K562 (cell line): ENCODE measurements around the gene SPNS1. TPM values are rescaled to one million over a fixed set of nuclear protein-coding genes. Genes with fewer than 3 reads are reported as not detected.

Source experiments
- CBFA2T3 ChIP-seq: fragments of 450-650 bp; IDR thresholded peaks from 2 replicates; pipeline ENCODE4 v1.6.1; 2017
- RBFOX2 ChIP-seq: fragments of 200-400 bp; formaldehyde crosslinking; IDR thresholded peaks from 2 replicates; pipeline ENCODE4 v1.6.1; 2017; ENCODE audit warnings: low read depth, mild to moderate bottlenecking, low read length, moderate library complexity
- SREBF2 ChIP-seq: sonication (generic); formaldehyde crosslinking; IDR thresholded peaks from 2 replicates; pipeline ENCODE4 v1.4.0; 2020; ENCODE audit warnings: mild to moderate bottlenecking, missing genetic modification reagents
- U2AF1 ChIP-seq: fragments of 200-400 bp; formaldehyde crosslinking; optimal IDR thresholded peaks from 2 replicates; pipeline ENCODE3; 2017; ENCODE audit warnings: mild to moderate bottlenecking, low read depth, low read length, moderate library complexity
- XRCC5 ChIP-seq: fragments of 200-400 bp; formaldehyde crosslinking; IDR thresholded peaks from 2 replicates; pipeline ENCODE4 v1.6.1; 2017; ENCODE audit warnings: low read depth, mild to moderate bottlenecking, low read length
- ZNF436 ChIP-seq: fragments of 250-450, 450-650 bp; sonication (Bioruptor Pico); formaldehyde crosslinking; IDR thresholded peaks from 2 replicates; pipeline ENCODE4 v1.7.0; 2020; ENCODE audit warnings: mild to moderate bottlenecking
- ZNF589 ChIP-seq: fragments of 200-800 bp; sonication (Bioruptor generic); IDR thresholded peaks from 2 replicates; pipeline ENCODE4 v1.6.1; 2016; ENCODE audit warnings: low read depth, missing genetic modification characterization, missing compliant biosample characterization
- polyA plus RNA-seq, 8 experiments: library from polyadenylated mRNA; depleted of rRNA in 4 of 8; stranded (reverse) in 5 of 8; unstranded in 3 of 8; fragments of >200 nt; fragmentation: Nextera tagmentation in 2 of 8; fragmentation: Illumina TruSeq in 1 of 8; extraction: Ambion mirVana in 2 of 8; extraction: Trizol in 1 of 8; gene quantifications; 2 replicates each; pipeline versions ENCODE4 v1.2.1 to v1.2.3, GENCODE V29; 2011 to 2014; ENCODE audit warnings: inconsistent platforms in 1 of 8, missing spikeins in 1 of 8
- total RNA-seq, 7 experiments: library from RNA; depleted of rRNA in 6 of 7; stranded (reverse); fragments of >200 nt in 6 of 7; fragmentation: Illumina TruSeq in 2 of 7; extraction: Trizol in 2 of 7; gene quantifications; 2 replicates each; pipeline versions ENCODE4 v1.2.1 to v1.2.3, GENCODE V29; 2011 to 2021; ENCODE audit warnings: low replicate concordance in 1 of 7
- TF ChIP-seq, protein P1 (sequence below): fragments of 250-450 bp; sonication (Bioruptor Pico); IDR thresholded peaks from 2 replicates; pipeline ENCODE4 v1.8.0; 2021; ENCODE audit warnings: mild to moderate bottlenecking, moderate library complexity
- TF ChIP-seq, protein P2 (sequence below): fragments of 450-650 bp; IDR thresholded peaks from 2 replicates; pipeline ENCODE4 v1.7.0; 2016; ENCODE audit warnings: borderline replicate concordance
- TF ChIP-seq, protein P3 (sequence below): fragments of 450-650 bp; formaldehyde crosslinking; IDR thresholded peaks from 2 replicates; pipeline ENCODE4 v1.4.0; 2020; ENCODE audit warnings: mild to moderate bottlenecking, mixed read lengths
- TF ChIP-seq, protein P4 (sequence below): fragments of 450-650 bp; IDR thresholded peaks from 2 replicates; pipeline ENCODE4 v1.6.1; 2016; ENCODE audit warnings: mild to moderate bottlenecking
- TF ChIP-seq, protein P5 (sequence below): sonication (generic); formaldehyde crosslinking; IDR thresholded peaks from 2 replicates; pipeline ENCODE4 v1.9.0; 2022; ENCODE audit warnings: mild to moderate bottlenecking, missing genetic modification reagents
- TF ChIP-seq, protein P6 (sequence below): sonication (generic); IDR thresholded peaks from 2 replicates; pipeline ENCODE4 v1.6.1; 2016

Gene SPNS1
- total and polyA plus RNA-seq, 9 of the 15 experiments (the other 6 are each of a cell fraction or from before 2014, with no cell fraction given), result 0.58 to 64.9 (median 13.7) TPM

DNA sequence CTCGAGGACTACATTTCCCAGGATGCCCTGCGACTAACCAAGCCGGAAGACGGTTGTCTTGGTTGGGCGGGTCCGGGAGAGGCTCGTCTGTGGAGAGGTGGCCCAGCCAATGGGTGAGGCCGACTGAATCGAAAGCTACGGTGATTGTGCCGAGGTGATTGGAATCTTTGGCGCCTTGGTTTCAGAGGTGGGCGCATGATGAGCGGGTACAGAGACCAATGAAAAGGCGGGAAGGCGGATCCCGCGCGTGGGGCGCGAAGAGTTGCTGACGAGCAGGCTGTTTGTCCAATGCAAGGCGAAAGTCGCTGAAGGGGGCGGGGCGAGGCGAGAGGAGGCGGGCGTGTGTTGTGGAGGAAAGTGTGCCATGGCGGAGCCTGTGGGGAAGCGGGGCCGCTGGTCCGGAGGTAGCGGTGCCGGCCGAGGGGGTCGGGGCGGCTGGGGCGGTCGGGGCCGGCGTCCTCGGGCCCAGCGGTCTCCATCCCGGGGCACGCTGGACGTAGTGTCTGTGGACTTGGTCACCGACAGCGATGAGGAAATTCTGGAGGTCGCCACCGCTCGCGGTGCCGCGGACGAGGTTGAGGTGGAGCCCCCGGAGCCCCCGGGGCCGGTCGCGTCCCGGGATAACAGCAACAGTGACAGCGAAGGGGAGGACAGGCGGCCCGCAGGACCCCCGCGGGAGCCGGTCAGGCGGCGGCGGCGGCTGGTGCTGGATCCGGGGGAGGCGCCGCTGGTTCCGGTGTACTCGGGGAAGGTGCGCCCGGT, 23.7 kb upstream of the SPNS1 start, which contains the start of gene NFATC2IP (continued):
- no peak for TF ChIP-seq U2AF1
- TF ChIP-seq, protein P1, sequence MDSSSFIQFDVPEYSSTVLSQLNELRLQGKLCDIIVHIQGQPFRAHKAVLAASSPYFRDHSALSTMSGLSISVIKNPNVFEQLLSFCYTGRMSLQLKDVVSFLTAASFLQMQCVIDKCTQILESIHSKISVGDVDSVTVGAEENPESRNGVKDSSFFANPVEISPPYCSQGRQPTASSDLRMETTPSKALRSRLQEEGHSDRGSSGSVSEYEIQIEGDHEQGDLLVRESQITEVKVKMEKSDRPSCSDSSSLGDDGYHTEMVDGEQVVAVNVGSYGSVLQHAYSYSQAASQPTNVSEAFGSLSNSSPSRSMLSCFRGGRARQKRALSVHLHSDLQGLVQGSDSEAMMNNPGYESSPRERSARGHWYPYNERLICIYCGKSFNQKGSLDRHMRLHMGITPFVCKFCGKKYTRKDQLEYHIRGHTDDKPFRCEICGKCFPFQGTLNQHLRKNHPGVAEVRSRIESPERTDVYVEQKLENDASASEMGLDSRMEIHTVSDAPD, result no peak
- no peak for TF ChIP-seq ZNF436
- TF ChIP-seq CBFA2T3, result no peak
- TF ChIP-seq, protein P2, sequence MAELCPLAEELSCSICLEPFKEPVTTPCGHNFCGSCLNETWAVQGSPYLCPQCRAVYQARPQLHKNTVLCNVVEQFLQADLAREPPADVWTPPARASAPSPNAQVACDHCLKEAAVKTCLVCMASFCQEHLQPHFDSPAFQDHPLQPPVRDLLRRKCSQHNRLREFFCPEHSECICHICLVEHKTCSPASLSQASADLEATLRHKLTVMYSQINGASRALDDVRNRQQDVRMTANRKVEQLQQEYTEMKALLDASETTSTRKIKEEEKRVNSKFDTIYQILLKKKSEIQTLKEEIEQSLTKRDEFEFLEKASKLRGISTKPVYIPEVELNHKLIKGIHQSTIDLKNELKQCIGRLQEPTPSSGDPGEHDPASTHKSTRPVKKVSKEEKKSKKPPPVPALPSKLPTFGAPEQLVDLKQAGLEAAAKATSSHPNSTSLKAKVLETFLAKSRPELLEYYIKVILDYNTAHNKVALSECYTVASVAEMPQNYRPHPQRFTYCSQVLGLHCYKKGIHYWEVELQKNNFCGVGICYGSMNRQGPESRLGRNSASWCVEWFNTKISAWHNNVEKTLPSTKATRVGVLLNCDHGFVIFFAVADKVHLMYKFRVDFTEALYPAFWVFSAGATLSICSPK, result no peak
- TF ChIP-seq SREBF2 (CRISPR knock-in tag), result no peak
- TF ChIP-seq, protein P3, sequence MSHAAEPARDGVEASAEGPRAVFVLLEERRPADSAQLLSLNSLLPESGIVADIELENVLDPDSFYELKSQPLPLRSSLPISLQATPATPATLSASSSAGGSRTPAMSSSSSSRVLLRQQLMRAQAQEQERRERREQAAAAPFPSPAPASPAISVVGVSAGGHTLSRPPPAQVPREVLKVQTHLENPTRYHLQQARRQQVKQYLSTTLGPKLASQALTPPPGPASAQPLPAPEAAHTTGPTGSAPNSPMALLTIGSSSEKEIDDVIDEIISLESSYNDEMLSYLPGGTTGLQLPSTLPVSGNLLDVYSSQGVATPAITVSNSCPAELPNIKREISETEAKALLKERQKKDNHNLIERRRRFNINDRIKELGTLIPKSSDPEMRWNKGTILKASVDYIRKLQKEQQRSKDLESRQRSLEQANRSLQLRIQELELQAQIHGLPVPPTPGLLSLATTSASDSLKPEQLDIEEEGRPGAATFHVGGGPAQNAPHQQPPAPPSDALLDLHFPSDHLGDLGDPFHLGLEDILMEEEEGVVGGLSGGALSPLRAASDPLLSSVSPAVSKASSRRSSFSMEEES (CRISPR knock-in tag), result no peak
- peak; percentile 91 for TF ChIP-seq RBFOX2
- TF ChIP-seq, protein P4, sequence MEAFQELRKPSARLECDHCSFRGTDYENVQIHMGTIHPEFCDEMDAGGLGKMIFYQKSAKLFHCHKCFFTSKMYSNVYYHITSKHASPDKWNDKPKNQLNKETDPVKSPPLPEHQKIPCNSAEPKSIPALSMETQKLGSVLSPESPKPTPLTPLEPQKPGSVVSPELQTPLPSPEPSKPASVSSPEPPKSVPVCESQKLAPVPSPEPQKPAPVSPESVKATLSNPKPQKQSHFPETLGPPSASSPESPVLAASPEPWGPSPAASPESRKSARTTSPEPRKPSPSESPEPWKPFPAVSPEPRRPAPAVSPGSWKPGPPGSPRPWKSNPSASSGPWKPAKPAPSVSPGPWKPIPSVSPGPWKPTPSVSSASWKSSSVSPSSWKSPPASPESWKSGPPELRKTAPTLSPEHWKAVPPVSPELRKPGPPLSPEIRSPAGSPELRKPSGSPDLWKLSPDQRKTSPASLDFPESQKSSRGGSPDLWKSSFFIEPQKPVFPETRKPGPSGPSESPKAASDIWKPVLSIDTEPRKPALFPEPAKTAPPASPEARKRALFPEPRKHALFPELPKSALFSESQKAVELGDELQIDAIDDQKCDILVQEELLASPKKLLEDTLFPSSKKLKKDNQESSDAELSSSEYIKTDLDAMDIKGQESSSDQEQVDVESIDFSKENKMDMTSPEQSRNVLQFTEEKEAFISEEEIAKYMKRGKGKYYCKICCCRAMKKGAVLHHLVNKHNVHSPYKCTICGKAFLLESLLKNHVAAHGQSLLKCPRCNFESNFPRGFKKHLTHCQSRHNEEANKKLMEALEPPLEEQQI, result no peak
- TF ChIP-seq, protein P5, sequence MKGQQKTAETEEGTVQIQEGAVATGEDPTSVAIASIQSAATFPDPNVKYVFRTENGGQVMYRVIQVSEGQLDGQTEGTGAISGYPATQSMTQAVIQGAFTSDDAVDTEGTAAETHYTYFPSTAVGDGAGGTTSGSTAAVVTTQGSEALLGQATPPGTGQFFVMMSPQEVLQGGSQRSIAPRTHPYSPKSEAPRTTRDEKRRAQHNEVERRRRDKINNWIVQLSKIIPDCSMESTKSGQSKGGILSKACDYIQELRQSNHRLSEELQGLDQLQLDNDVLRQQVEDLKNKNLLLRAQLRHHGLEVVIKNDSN (CRISPR knock-in tag), result peak; percentile 45
- TF ChIP-seq, protein P6, sequence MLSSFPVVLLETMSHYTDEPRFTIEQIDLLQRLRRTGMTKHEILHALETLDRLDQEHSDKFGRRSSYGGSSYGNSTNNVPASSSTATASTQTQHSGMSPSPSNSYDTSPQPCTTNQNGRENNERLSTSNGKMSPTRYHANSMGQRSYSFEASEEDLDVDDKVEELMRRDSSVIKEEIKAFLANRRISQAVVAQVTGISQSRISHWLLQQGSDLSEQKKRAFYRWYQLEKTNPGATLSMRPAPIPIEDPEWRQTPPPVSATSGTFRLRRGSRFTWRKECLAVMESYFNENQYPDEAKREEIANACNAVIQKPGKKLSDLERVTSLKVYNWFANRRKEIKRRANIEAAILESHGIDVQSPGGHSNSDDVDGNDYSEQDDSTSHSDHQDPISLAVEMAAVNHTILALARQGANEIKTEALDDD, result no peak
- TF ChIP-seq ZNF589 (CRISPR knock-in tag), result no peak
- TF ChIP-seq XRCC5, result no peak
